ENCODE data around the gene TXNDC17. TPM values are rescaled to one million over a fixed set of nuclear protein-coding genes. Genes with fewer than 3 reads are reported as not detected.

The TXNDC17 gene
- total and polyA plus RNA-seq, 2 donors (not counting 1 experiment from before 2014, with no cell fraction given) = 87.5 to 243 TPM

- TF ChIP-seq, protein P1, sequence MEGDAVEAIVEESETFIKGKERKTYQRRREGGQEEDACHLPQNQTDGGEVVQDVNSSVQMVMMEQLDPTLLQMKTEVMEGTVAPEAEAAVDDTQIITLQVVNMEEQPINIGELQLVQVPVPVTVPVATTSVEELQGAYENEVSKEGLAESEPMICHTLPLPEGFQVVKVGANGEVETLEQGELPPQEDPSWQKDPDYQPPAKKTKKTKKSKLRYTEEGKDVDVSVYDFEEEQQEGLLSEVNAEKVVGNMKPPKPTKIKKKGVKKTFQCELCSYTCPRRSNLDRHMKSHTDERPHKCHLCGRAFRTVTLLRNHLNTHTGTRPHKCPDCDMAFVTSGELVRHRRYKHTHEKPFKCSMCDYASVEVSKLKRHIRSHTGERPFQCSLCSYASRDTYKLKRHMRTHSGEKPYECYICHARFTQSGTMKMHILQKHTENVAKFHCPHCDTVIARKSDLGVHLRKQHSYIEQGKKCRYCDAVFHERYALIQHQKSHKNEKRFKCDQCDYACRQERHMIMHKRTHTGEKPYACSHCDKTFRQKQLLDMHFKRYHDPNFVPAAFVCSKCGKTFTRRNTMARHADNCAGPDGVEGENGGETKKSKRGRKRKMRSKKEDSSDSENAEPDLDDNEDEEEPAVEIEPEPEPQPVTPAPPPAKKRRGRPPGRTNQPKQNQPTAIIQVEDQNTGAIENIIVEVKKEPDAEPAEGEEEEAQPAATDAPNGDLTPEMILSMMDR (conservative IDR thresholded peaks at IDR 0.05 in 1 of 2, IDR thresholded peaks at IDR 0.05 in 1 of 2; ENCODE audit: low read depth in 1 of 2, low read length in 2 of 2) = peak in 1 of 2 donors; percentile 7
- no peak for TF ChIP-seq EZH2 (IDR thresholded peaks at IDR 0.05; ENCODE audit: low read length, missing control alignments)
- peak in 1 of 2 donors; percentile 57 for DNase-seq (ENCODE audit: low read depth in 2 of 2)
- Histone ChIP-seq H3K4me2 (ENCODE audit: extremely low read depth, insufficient read depth, low read length) (no peak overlapping the region), H3K4me3 (replicated peaks in 1 of 4; ENCODE audit: control extremely low read depth in 1 of 4, insufficient read depth in 1 of 4, low read depth in 3 of 4, low read length in 4 of 4) (peak overlapping the region in 1 of 4 experiments; percentile 22), H4K20me1 (ENCODE audit: control insufficient read depth, extremely low read depth, insufficient read depth, low read length) (no peaks in the 10 kb centered on the region), H3K27ac (ENCODE audit: insufficient read depth, low read length) (no peak overlapping the region), H3K27me3 (ENCODE audit: control insufficient read depth, insufficient read depth, low read length) (no peaks in the 10 kb centered on the region), H3K36me3 (ENCODE audit: control insufficient read depth, insufficient read depth, low read length) (peaks cover 9% of the 10 kb centered on the region), H3K9me3 (ENCODE audit: control insufficient read depth, insufficient read depth, low read depth, low read length) (no peaks in the 10 kb centered on the region), H3K4me1 (ENCODE audit: control insufficient read depth, extremely low read depth, insufficient read depth, low read length) (no peaks in the 10 kb centered on the region), H3K9ac (ENCODE audit: insufficient read depth, low read length) (no peak overlapping the region), H3K79me2 (ENCODE audit: control insufficient read depth, insufficient read depth, low read length) (no peaks in the 10 kb centered on the region), H2AFZ (ENCODE audit: low read length) (no peak overlapping the region)
Observed at GRCh38 chr17:6603744-6604325, 37.0 kb upstream of the TXNDC17 start.

GRCh38 chr17:6605142-6605541 lies 35.7 kb upstream of the TXNDC17 start:
- no peaks in the 10 kb centered on the region for H3K4me1 ChIP-seq (ENCODE audit: control insufficient read depth, extremely low read depth, insufficient read depth, low read length)
- no peak for DNase-seq (ENCODE audit: low read depth in 2 of 2)
- H3K79me2 ChIP-seq (ENCODE audit: control insufficient read depth, insufficient read depth, low read length) = no peaks in the 10 kb centered on the region
- H3K9ac ChIP-seq (ENCODE audit: insufficient read depth, low read length) = no peak overlapping the region
- no peaks in the 10 kb centered on the region for H4K20me1 ChIP-seq (ENCODE audit: control insufficient read depth, extremely low read depth, insufficient read depth, low read length)
- H3K27ac ChIP-seq (ENCODE audit: insufficient read depth, low read length) = no peak overlapping the region
- no peak overlapping the region for H3K4me3 ChIP-seq (replicated peaks in 1 of 4; ENCODE audit: control extremely low read depth in 1 of 4, insufficient read depth in 1 of 4, low read depth in 3 of 4, low read length in 4 of 4)
- TF ChIP-seq, protein P1 (conservative IDR thresholded peaks at IDR 0.05 in 1 of 2, IDR thresholded peaks at IDR 0.05 in 1 of 2; ENCODE audit: low read depth in 1 of 2, low read length in 2 of 2) = no peak
- TF ChIP-seq EZH2 (IDR thresholded peaks at IDR 0.05; ENCODE audit: low read length, missing control alignments) = no peak
- no peak overlapping the region for H3K4me2 ChIP-seq (ENCODE audit: extremely low read depth, insufficient read depth, low read length)
- no peaks in the 10 kb centered on the region for H3K27me3 ChIP-seq (ENCODE audit: control insufficient read depth, insufficient read depth, low read length)
- peaks cover 13% of the 10 kb centered on the region for H3K36me3 ChIP-seq (ENCODE audit: control insufficient read depth, insufficient read depth, low read length)
- H2AFZ ChIP-seq (ENCODE audit: low read length) = no peak overlapping the region
- no peaks in the 10 kb centered on the region for H3K9me3 ChIP-seq (ENCODE audit: control insufficient read depth, insufficient read depth, low read depth, low read length)

- Histone ChIP-seq H3K9me3 (ENCODE audit: control insufficient read depth, insufficient read depth, low read depth, low read length) (no peaks in the 10 kb centered on the region), H3K4me3 (replicated peaks in 1 of 4; ENCODE audit: control extremely low read depth in 1 of 4, insufficient read depth in 1 of 4, low read depth in 3 of 4, low read length in 4 of 4) (no peak overlapping the region), H3K9ac (ENCODE audit: insufficient read depth, low read length) (no peak overlapping the region), H3K4me2 (ENCODE audit: extremely low read depth, insufficient read depth, low read length) (no peak overlapping the region), H3K27ac (ENCODE audit: insufficient read depth, low read length) (no peak overlapping the region), H2AFZ (ENCODE audit: low read length) (no peak overlapping the region), H4K20me1 (ENCODE audit: control insufficient read depth, extremely low read depth, insufficient read depth, low read length) (no peaks in the 10 kb centered on the region), H3K79me2 (ENCODE audit: control insufficient read depth, insufficient read depth, low read length) (no peaks in the 10 kb centered on the region), H3K4me1 (ENCODE audit: control insufficient read depth, extremely low read depth, insufficient read depth, low read length) (no peaks in the 10 kb centered on the region), H3K36me3 (ENCODE audit: control insufficient read depth, insufficient read depth, low read length) (peaks cover 13% of the 10 kb centered on the region), H3K27me3 (ENCODE audit: control insufficient read depth, insufficient read depth, low read length) (no peaks in the 10 kb centered on the region)
- TF ChIP-seq, protein P1 (conservative IDR thresholded peaks at IDR 0.05 in 1 of 2, IDR thresholded peaks at IDR 0.05 in 1 of 2; ENCODE audit: low read depth in 1 of 2, low read length in 2 of 2) = no peak
- no peak for TF ChIP-seq EZH2 (IDR thresholded peaks at IDR 0.05; ENCODE audit: low read length, missing control alignments)
- peak in 1 of 2 donors; percentile 64 for DNase-seq (ENCODE audit: low read depth in 2 of 2)
Observed at GRCh38 chr17:6608321-6608720, 32.5 kb upstream of the TXNDC17 start.

All from fibroblast of lung (primary cell).